IPS DF 6.9 (cell line): Measurements from ENCODE around the gene SEC11C.
"Not testable (repeated sequence)": the region's sequence is repeated elsewhere in the genome, so short reads cannot be mapped to it uniquely, and the experiment has no call there.

Source experiments
- DNase-seq: peaks from one replicate; pipeline ENCODE4 v3.0.0-alpha.2; 2013; ENCODE audit warnings: low read depth, low spot score
- H3K27ac ChIP-seq: one replicate; pipeline ENCODE4 v1.5.1; 2013; ENCODE audit warnings: low read length, control low read depth
- H3K27me3 ChIP-seq: 2 replicates; pipeline ENCODE4 v1.6.1; 2013; ENCODE audit warnings: mild to moderate bottlenecking, low read length; ENCODE audit not compliant: control insufficient read depth, insufficient read depth
- H3K36me3 ChIP-seq: 2 replicates; pipeline ENCODE4 v1.6.1; 2013; ENCODE audit warnings: low read length; ENCODE audit not compliant: control insufficient read depth, insufficient read depth
- H3K4me1 ChIP-seq: 2 replicates; pipeline ENCODE4 v1.6.1; 2013; ENCODE audit warnings: low read length; ENCODE audit not compliant: control insufficient read depth, insufficient read depth
- H3K4me3 ChIP-seq: 2 replicates; pipeline ENCODE4 v1.5.1; 2013; ENCODE audit warnings: mild to moderate bottlenecking, low read length
- H3K9me3 ChIP-seq: 2 replicates; pipeline ENCODE4 v1.6.1; 2013; ENCODE audit warnings: low read length, inconsistent platforms; ENCODE audit not compliant: control insufficient read depth, insufficient read depth
- WGBS: extraction: QIAGEN DNeasy Blood & Tissue Kit; methylation state at CpG from one replicate; pipeline ENCODE4 v1.1.7; 2013; ENCODE audit warnings: mixed read lengths, missing lambda C conversion rate; ENCODE audit not compliant: insufficient read length, insufficient coverage; 5-methylcytosine and 5-hydroxymethylcytosine counted together

Gene SEC11C

DNA sequence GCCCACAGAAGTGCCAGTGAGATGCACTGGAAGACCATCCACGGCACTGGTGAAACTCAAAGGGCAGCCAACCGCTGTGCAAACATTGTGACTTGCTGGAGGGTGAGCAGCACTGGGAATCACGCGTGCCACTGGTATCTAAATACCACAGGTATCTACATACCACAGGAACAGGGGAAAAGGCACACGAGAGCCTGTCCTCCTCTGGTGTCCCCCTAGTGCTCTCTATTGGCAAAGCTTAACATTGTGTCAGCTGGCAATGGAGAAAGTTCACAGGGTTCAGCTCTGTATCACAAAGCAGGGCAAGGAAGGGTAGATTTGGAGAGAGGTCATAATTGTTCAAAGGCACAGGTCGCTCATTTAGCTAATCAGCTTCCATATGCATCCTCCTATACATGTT is 12.6 kb upstream of the SEC11C start:
- Histone ChIP-seq H3K4me3 (no peak overlapping the region), H3K27ac (no peak overlapping the region), H3K27me3 (no peaks in the 10 kb centered on the region), H3K4me1 (no peaks in the 10 kb centered on the region), H3K9me3 (no peaks in the 10 kb centered on the region), H3K36me3 (no peaks in the 10 kb centered on the region)
- no peak for DNase-seq
- WGBS: no CpG with 5 or more reads among the region's 6 CpGs

DNA sequence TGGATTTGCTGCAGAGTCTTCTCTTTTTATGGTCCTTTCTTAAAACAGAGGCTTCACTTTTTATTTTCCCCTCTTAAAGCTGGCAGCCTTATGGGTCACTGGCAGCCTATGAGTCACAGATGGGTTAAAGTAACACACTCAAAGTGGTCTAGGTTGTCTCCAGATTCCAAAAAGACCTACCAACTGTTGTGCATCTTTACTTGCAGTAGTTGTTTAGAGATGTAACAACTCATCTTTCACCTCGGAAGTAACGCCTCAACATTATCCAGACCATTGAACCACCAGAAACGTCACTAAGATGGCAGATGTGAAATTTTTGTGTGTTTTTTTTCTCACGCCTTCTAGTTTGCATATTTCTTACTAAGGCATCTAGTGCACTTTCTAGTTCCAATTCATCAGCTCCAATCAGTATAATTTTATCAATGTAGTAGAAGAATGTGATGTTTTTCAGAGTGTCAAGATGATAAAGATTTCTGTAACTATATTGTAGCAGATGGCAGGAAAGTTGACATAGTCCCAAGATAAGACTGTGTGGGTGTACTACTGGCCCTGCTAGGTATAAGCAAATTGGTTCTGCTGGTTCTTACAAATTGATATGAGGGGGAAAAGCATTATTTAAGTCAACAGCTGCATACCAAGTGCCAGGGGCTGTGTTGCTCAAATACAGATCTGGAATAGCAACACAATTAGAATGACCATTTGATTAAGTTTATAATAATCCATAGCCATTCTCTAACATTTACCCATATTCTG is 9.6 kb upstream of the SEC11C start:
- DNase-seq: no peak
- no peaks in the 10 kb centered on the region for H3K27me3 ChIP-seq

DNA sequence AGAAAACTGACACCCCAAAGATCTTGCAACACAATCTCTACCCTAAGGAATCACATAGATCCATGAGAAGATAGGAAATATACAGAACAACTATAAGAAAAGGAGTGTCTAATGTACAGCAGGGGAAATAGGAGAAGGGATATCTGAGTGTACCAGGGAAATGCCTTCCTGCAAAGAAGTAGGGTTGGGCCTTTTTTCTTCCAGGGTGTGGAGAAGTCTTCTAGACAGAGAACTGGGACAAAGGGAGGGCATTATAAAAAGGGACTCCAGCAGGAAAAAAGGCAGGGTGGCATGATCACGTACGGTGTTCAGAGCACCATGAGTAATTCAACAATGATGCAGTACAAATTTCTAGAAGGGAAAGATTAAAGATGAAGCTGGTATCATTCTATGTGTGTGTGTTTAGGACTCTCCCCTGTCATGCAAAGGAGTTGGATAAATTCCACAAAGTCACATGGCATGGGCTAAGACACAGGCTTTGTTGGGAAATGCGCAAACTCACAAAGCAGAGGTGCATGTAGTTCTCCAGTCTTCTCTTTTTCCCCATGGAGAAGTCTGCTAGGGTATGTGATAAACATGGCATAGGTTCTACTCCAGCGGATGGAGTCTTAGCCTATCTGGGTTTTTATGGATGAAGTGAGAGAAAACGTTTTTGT is 6.7 kb upstream of the SEC11C start:
- Histone ChIP-seq H3K9me3 (no peaks in the 10 kb centered on the region), H3K4me1 (no peaks in the 10 kb centered on the region; the same call in 1 of the 2 replicates), H3K36me3 (no peaks in the 10 kb centered on the region), H3K4me3 (no peak overlapping the region), H3K27ac (no peak overlapping the region), H3K27me3 (no peaks in the 10 kb centered on the region)
- no CpG with 5 or more reads among the region's 5 CpGs for WGBS
- no peak for DNase-seq

More for the DNA sequence above, 9.6 kb upstream of the SEC11C start:
- Histone ChIP-seq H3K36me3 (no peaks in the 10 kb centered on the region), H3K4me1 (no peaks in the 10 kb centered on the region; the same call in 1 of the 2 replicates), H3K9me3 (no peaks in the 10 kb centered on the region), H3K4me3 (no peak overlapping the region), H3K27ac (no peak overlapping the region)
- no CpG with 5 or more reads among the region's 4 CpGs for WGBS

DNA sequence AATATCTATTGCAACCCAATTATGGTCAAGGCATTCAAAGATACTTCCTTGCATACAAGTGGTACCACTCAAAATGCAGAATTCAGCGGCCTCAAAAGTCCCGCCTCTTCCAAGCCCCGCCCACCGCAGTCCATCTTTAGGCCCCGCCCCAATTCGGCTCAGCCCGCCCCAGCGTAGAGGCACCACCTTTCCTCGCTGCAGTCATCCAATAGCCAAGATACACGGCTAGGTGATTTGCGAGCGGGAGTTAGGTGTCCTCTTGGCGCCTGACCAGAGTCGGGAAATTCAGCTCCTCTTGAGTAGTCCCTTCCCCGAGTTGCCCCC is 431 bp upstream of the SEC11C start:
- no peaks in the 10 kb centered on the region for H3K27me3 ChIP-seq
- no peaks in the 10 kb centered on the region for H3K4me1 ChIP-seq
- no peak overlapping the region for H3K27ac ChIP-seq
- H3K4me3 ChIP-seq: peak overlapping the region; percentile 94; the same call in 1 of the 2 replicates
- no peaks in the 10 kb centered on the region for H3K9me3 ChIP-seq
- DNase-seq: peak; percentile 60
- no peaks in the 10 kb centered on the region for H3K36me3 ChIP-seq
- no CpG with 5 or more reads among the region's 15 CpGs for WGBS

DNA sequence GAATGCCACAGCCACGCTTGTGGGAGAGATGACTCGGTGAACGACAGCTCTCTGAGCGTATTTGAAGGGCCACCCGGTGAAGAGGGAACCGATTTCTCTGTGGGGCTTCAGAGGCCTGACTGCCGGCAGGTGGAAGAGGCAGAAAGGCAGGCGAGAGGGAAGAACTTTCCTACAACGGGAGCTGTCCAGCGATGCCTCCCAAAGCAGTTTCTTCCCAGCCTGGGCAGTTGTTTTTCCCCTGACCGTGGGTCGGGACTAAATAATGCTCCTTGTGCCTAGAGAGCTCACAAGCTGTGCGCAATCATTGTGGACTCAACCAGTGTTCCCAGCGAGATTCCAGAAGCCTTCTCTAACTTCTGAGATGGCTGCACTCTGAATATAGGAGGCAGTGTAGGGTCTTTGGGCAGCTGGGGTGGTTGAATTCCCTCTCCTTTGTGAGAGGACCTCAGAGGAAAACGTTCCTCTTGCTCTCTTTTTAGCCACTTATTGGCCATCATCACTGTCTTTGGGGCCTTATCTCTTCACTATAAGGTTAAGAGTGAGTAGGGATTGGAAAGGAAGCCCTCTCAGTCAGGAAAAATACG is 710 bp downstream of the SEC11C start:
- H3K36me3 ChIP-seq: no peaks in the 10 kb centered on the region
- no peak for DNase-seq
- H3K27ac ChIP-seq: no peak overlapping the region
- no peaks in the 10 kb centered on the region for H3K4me1 ChIP-seq
- no peaks in the 10 kb centered on the region for H3K9me3 ChIP-seq
- H3K4me3 ChIP-seq: peak overlapping the region; percentile 94
- no peaks in the 10 kb centered on the region for H3K27me3 ChIP-seq
- WGBS: no CpG with 5 or more reads among the region's 16 CpGs

DNA sequence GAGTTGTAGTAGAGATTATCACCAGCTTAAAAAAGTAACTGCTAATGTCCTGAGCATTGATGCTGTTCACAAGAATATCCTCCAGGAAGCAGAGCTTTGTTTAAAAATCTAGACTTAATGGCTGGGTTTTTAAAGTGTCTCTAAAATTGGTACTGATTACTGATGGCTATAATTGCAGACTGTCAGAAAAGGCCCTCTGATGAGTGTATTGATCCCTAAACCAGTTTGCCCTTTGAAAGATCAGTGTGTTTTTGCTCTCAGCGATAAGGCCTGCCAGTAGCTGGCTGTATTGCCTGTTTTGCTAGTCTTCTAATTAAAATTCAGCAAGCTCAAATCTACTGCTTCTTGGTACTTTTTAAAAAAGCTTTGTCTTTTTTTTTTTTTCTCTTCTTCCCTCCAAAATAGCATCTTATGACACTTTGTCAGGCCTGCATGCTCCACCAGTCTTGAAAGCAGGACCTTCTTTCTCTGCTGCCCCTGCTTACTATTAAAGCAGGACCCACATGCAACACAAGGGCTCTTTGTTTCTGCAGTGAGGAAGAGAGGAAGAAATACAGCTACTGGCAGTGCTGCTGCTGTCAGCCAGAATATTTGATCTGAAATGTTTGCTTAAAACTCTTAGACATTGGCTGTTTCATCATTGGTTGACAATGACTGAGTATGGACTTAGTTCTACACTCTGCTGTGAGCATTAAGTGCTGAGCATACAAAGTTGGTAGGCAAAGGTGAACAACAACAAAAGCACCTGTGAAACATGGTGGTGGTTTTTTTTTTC is 1.8 kb downstream of the SEC11C start:
- no peak for DNase-seq
- no CpG with 5 or more reads among the region's 1 CpG for whole genome bisulfite sequencing
- Histone ChIP-seq H3K36me3 (no peaks in the 10 kb centered on the region), H3K4me3 (no peak overlapping the region), H3K27ac (no peak overlapping the region), H3K9me3 (no peaks in the 10 kb centered on the region), H3K4me1 (no peaks in the 10 kb centered on the region), H3K27me3 (no peaks in the 10 kb centered on the region)

DNA sequence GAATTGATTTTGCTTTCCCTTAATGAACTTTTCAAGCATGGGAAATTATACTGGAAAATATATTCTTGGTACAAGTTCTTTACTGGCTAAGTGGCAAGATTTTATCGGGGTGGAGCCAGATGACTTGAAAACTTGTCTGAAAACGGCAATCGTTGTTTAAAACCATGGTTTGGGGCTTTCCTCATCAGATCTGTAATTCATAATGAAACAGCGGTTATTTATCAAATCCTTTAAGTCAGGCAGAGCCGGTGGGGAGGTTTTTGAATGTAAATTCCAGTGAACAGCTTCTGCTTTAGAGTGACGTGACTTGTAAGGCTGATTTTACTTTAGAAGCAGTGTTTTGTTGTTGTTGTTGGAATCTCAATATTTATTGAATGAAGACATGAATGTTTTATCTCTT is 2.6 kb downstream of the SEC11C start:
- no peak overlapping the region for H3K27ac ChIP-seq
- H3K36me3 ChIP-seq: no peaks in the 10 kb centered on the region
- DNase-seq: no peak
- no peak overlapping the region for H3K4me3 ChIP-seq
- WGBS: no CpG with 5 or more reads among the region's 6 CpGs
- no peaks in the 10 kb centered on the region for H3K4me1 ChIP-seq
- H3K27me3 ChIP-seq: no peaks in the 10 kb centered on the region
- H3K9me3 ChIP-seq: no peaks in the 10 kb centered on the region

DNA sequence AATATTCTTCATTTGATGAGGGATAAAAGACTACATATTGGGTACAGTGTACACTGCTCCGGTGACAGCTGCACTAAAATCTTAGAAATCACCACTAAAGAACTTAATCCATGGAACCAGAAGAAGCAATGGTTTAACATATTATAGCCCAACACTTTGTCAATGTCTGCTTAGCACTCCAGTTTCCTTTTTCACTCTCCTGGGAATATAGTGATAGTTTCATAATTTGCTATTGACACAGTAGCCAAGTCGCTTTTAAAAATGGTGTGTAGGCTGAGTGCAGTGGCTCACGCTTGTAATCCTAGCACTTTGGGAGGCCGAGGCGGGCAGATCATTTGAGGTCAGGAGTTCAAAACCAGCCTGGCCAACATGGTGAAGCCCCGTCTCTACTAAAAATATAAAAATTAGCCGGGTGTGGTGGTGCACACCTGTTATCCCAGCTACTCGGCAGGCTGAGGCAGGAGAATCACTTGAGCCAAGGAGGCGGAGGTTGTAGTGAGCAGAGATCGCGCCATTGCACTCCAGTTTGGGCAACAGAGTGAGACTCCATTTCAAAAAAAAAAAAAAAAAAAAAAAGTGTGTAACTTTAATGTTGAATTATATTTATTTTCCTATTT is 3.2 kb downstream of the SEC11C start:
- not testable (repeated sequence) for H3K4me1 ChIP-seq, H3K27ac ChIP-seq, H3K9me3 ChIP-seq, H3K36me3 ChIP-seq, DNase-seq, H3K27me3 ChIP-seq, H3K4me3 ChIP-seq
- no CpG with 5 or more reads among the region's 11 CpGs for WGBS

DNA sequence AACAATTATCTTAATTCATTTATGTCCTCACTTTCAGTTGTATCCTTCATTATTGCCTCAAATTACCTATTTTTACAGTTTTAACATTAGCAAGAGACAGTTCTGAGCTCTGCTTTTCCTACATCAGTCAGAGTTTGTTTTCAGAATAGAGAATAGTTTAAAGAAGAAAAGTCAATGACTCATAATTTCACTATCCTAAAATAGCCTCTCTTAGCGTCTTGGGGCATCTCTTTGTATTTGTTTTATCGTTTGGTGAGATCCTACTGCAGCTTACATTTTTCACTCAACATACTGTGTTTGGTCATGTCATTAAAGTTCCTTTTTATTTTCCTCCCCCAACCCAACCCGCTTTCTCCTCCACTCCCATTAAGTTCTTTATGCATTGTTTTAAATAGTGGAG is 3.8 kb downstream of the SEC11C start:
- no peak for DNase-seq
- Histone ChIP-seq H3K36me3 (no peaks in the 10 kb centered on the region), H3K27me3 (no peaks in the 10 kb centered on the region), H3K4me1 (no peaks in the 10 kb centered on the region), H3K4me3 (no peak overlapping the region), H3K27ac (no peak overlapping the region), H3K9me3 (no peaks in the 10 kb centered on the region)
- 100% methylated on average over 1 of the region's 3 CpGs for WGBS

DNA sequence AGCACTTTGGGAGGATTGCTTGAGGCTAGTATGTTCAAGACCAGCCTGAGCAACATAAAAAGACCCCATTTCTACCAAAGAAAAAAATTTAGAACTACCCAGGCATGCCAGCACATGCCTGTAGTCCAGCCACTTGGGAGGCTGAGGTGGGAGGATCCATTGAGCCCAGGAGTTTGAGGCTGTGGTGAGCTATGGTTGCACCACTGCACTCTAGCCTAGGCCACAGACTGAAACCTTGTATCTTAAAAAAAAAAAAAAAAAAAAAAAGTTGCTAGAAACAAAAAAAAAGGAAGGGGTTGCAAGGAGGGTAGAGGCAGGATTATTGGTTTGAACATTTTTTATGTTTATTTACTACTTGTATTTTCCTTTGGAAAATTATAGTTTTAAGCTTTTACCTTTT is 4.8 kb downstream of the SEC11C start:
- no peak for DNase-seq
- H3K27ac ChIP-seq: no peak overlapping the region
- H3K4me3 ChIP-seq: no peak overlapping the region
- no peaks in the 10 kb centered on the region for H3K27me3 ChIP-seq
- no peaks in the 10 kb centered on the region for H3K36me3 ChIP-seq
- H3K9me3 ChIP-seq: no peaks in the 10 kb centered on the region
- H3K4me1 ChIP-seq: no peaks in the 10 kb centered on the region
